ENCODE measurements around the gene AP2S1.
A peak's percentile ranks its signal among the peaks of the same experiment; 100 is the strongest.
"Not testable (repeated sequence)": the region's sequence is repeated elsewhere in the genome, so short reads cannot be mapped to it uniquely, and the experiment has no call there.

Gene AP2S1

DNA sequence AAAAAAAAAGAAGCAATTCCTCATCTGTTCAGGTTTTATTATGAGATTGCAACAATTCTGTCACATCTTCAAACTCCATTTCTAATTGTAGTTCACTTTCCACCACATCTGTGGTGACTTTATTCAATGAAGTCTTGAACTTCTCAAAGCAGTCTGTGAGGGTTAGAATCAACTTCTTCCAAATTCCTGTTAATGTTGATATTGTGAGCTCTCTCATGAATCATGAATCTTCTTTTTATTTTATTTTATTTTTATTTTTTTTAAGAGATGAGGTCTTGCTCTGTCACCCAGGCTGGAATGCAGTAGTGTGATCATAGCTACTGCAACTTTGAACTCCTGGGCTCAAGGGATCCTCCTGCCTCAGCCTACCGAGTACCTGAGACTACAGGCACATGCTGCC is 29.8 kb upstream of the AP2S1 start:
- TF ChIP-seq, protein P1, sequence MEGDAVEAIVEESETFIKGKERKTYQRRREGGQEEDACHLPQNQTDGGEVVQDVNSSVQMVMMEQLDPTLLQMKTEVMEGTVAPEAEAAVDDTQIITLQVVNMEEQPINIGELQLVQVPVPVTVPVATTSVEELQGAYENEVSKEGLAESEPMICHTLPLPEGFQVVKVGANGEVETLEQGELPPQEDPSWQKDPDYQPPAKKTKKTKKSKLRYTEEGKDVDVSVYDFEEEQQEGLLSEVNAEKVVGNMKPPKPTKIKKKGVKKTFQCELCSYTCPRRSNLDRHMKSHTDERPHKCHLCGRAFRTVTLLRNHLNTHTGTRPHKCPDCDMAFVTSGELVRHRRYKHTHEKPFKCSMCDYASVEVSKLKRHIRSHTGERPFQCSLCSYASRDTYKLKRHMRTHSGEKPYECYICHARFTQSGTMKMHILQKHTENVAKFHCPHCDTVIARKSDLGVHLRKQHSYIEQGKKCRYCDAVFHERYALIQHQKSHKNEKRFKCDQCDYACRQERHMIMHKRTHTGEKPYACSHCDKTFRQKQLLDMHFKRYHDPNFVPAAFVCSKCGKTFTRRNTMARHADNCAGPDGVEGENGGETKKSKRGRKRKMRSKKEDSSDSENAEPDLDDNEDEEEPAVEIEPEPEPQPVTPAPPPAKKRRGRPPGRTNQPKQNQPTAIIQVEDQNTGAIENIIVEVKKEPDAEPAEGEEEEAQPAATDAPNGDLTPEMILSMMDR (conservative IDR thresholded peaks at IDR 0.05; ENCODE audit: low read depth): no peak
- POLR2A ChIA-PET (ENCODE audit: low non-redundant PET): interaction anchor here (0.6 kb wide), 1 partner anchor 46 kb away, joined by 3 read pairs; no protein-coding TSS in a partner anchor
- H3K27ac ChIP-seq: no peak overlapping the region
- DNase-seq (ENCODE audit: low spot score): no peak
- CTCF ChIA-PET: no interaction called here

DNA sequence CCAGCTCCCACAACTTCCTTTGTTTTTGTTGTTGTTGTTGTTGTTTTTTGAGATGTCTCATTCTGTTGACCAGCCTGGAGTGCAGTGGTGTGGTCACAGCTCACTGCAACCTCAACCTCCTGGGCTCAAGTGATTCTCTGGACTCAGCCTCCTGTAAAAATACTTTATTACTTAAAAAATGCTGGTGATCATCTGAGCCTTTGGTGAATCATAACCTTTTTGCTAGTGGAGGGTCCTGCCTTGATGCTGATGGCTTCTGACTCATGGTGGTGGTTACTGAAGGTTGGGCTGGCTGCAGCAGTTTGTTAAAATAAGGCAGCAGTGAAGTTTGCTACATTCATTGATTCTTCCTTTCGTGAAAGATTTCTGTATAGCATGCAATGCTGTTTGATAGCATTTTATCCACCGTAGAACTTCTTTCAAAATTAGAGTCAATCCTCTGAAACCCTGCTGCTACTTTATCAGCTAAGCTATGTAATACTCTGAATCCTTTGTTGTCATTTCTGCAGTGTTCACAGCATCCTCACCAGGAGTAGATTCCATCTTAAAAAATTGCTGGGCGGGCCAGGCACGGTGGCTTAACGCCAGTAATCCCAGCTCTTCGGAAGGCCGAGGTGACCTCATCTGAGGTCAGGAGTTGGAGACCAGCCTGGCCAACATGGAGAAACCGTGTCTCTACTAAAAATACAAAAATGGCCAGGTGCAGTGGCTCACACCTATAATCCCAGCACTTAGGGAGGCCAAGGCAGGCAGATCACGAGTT is 28.1 kb upstream of the AP2S1 start:
- CTCF ChIA-PET: interaction anchor here (0.6 kb wide), 1 partner anchor 125 kb away, joined by 3 read pairs; no protein-coding TSS in a partner anchor
- POLR2A ChIA-PET (ENCODE audit: low non-redundant PET): no interaction called here
- TF ChIP-seq, protein P1 (conservative IDR thresholded peaks at IDR 0.05; ENCODE audit: low read depth): no peak
- no peak for DNase-seq (ENCODE audit: low spot score)
- H3K27ac ChIP-seq: no peak overlapping the region; the same call in 1 of the 2 replicates

DNA sequence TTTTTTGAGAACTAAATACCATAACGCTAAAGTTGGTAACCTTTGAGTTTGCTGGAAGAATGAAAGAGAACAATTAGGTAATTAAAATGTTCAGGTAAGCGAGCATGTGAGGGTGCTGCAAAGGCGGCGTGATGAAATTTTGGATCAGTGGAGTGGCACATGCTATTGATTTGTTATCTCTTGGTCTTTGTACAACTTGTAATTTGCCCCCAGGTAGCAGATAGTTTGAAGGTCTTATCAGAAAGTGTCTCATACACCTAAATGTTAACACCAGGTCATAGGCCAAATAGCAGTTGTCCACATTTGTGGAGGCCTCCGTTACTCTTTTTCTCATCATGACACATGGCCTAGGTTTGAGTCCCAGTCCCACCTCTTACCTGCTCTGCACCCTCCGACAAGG is 25.0 kb upstream of the AP2S1 start:
- no peak for DNase-seq (ENCODE audit: low spot score)
- no peak overlapping the region for H3K27ac ChIP-seq
- CTCF ChIA-PET: no interaction called here
- TF ChIP-seq, protein P1 (conservative IDR thresholded peaks at IDR 0.05; ENCODE audit: low read depth): no peak
- POLR2A ChIA-PET (ENCODE audit: low non-redundant PET): no interaction called here

DNA sequence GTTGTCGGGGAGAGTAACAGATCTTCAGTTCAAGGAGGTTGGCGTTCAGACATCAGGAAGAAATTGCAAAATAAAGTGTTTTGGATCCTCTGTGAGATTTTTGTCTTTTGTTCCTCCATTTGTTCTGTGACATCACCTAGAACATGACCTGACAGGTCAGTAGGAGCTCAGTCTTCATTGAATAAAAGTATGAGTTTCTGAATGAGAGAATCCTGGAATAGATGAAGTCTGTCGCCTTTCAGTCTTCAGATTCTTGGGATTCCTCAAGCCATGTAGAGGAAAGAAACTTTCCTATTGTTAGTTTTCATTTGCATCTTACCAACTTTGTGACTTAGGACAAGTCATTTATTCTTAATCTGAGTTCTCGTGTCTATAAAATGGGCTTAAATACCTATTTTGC is 24.6 kb upstream of the AP2S1 start:
- ChIA-PET CTCF (no interaction called here), POLR2A (ENCODE audit: low non-redundant PET) (no interaction called here)
- H3K27ac ChIP-seq: peak overlapping the region; percentile 65
- no peak for DNase-seq (ENCODE audit: low spot score)
- TF ChIP-seq, protein P1 (conservative IDR thresholded peaks at IDR 0.05; ENCODE audit: low read depth): no peak

DNA sequence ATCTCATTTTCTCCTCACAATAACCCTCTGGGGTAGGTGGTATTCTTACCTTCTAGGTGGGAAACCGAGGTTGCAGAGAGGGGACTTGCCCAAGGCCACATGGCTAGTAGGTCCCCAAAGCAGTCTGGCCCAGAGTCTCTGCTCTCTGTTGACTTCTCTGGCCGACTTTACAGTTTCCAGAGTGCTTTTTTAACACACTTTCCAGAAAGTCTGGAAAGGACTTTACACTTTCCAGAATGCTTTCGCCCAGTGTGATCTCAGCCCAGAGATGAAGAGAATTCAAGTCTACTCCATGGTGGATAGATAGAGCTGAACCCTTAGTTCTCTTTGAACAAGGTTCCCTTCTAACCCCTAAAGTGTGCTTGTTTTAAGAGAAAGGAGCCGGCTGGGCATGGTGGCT is 22.3 kb upstream of the AP2S1 start:
- ChIA-PET POLR2A (ENCODE audit: low non-redundant PET) (no interaction called here), CTCF (interaction anchor here (1.1 kb wide), 1 partner anchor 123 kb away, joined by 5 read pairs; no protein-coding TSS in a partner anchor)
- H3K27ac ChIP-seq: no peak overlapping the region
- TF ChIP-seq, protein P1 (conservative IDR thresholded peaks at IDR 0.05; ENCODE audit: low read depth): no peak
- no peak for DNase-seq (ENCODE audit: low spot score)

DNA sequence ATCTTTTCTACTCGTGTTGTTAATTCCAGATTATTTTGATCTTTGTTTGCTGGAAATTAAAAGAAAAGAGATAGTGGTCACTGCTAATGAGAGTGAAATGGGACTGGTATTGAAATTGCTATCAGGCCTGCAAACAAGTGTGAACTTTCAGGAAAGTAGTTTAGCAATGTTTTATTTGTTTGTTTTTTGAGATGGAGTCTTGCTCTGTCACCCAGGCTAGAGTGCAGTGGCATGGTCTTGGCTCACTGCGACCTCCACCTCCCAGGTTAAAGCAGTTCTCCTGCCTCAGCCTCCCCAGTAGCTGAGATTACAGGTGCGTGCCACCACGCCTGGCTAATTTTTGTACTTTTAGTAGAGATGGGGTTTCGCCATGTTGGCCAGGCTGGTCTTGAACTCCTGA is 20.5 kb upstream of the AP2S1 start:
- CTCF ChIA-PET: interaction anchor here (0.7 kb wide), 1 partner anchor 112 kb away, joined by 3 read pairs; no protein-coding TSS in a partner anchor
- POLR2A ChIA-PET (ENCODE audit: low non-redundant PET); H3K27ac ChIP-seq; DNase-seq (ENCODE audit: low spot score): not testable (repeated sequence)
